Suprapubic skin (tissue), 4 donors: ENCODE data around the gene FAM83B.

Source experiments
- EP300 ChIP-seq: sonication (generic); formaldehyde crosslinking; IDR thresholded peaks from one replicate; pipeline ENCODE4 v1.6.1; 2017; ENCODE audit warnings: antibody characterized with exemption
- POLR2A ChIP-seq, 2 donors: fragments of 450-650 bp; IDR thresholded peaks; one replicate each; pipeline ENCODE4 v1.6.1; 2017; ENCODE audit warnings: antibody characterized with exemption in 2 of 2, mild to moderate bottlenecking in 2 of 2, moderate library complexity in 2 of 2
- POLR2AphosphoS5 ChIP-seq, 3 donors: sonication (generic); formaldehyde crosslinking; IDR thresholded peaks; one replicate each; pipeline ENCODE4 v1.6.1; 2017; ENCODE audit warnings: antibody characterized with exemption in 3 of 3
- TF ChIP-seq, protein P1 (sequence below), 2 donors: fragments of 200-600 bp in 1 of 2; fragments of 450-650 bp in 1 of 2; sonication (generic) in 1 of 2; IDR thresholded peaks; one replicate each; pipeline ENCODE4 v1.5.1; 2016 to 2019; ENCODE audit warnings: antibody characterized with exemption in 2 of 2, mild to moderate bottlenecking in 1 of 2, moderate library complexity in 1 of 2

DNA sequence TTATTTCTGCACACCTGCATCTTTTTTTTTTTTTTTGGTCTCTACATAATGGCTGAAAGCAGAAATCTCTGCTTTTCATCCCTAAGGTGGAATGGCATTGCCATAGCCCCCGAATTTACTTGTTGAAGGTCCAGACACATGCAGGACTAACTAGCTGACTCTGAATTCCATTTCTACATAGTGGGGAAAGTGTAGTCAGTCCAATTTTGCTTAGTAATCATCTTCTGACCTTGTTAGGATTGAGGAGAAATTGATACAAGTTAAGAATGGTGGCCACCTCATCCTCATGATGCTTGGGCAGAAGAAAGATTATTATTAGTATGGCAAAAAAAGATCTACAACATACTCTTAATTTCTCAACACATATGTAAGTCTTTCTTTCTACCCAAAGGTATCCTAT lies 16.4 kb upstream of the FAM83B start:
- TF ChIP-seq, protein P1, sequence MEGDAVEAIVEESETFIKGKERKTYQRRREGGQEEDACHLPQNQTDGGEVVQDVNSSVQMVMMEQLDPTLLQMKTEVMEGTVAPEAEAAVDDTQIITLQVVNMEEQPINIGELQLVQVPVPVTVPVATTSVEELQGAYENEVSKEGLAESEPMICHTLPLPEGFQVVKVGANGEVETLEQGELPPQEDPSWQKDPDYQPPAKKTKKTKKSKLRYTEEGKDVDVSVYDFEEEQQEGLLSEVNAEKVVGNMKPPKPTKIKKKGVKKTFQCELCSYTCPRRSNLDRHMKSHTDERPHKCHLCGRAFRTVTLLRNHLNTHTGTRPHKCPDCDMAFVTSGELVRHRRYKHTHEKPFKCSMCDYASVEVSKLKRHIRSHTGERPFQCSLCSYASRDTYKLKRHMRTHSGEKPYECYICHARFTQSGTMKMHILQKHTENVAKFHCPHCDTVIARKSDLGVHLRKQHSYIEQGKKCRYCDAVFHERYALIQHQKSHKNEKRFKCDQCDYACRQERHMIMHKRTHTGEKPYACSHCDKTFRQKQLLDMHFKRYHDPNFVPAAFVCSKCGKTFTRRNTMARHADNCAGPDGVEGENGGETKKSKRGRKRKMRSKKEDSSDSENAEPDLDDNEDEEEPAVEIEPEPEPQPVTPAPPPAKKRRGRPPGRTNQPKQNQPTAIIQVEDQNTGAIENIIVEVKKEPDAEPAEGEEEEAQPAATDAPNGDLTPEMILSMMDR (IDR thresholded peaks at IDR 0.05): no peak
- TF ChIP-seq POLR2A (IDR thresholded peaks at IDR 0.05) (no peak), EP300 (no peak), POLR2AphosphoS5 (IDR thresholded peaks at IDR 0.05) (no peak)
